Neural cell (in vitro differentiated cells): ENCODE data around the gene FAM187B.

Source experiments
- EP300 ChIP-seq: fragments of 450-650 bp; conservative IDR thresholded peaks from 2 replicates; pipeline ENCODE4 v1.6.1; 2014; ENCODE audit warnings: antibody characterized with exemption, mild to moderate bottlenecking, moderate library complexity; ENCODE audit not compliant: poor library complexity, severe bottlenecking
- EZH2 ChIP-seq: fragments of 200-600, 300-800 bp; shearing (Covaris generic), sonication (generic); IDR thresholded peaks from 2 replicates; pipeline ENCODE4 v1.6.1; 2014; ENCODE audit warnings: antibody characterized with exemption, low read length, borderline replicate concordance, mild to moderate bottlenecking; ENCODE audit not compliant: insufficient read depth, poor library complexity, severe bottlenecking
- TAF1 ChIP-seq: IDR thresholded peaks from 2 replicates; pipeline ENCODE4 v1.6.1; 2012; ENCODE audit warnings: low read depth
- TF ChIP-seq, protein P1 (sequence below): fragments of 450-650 bp; IDR thresholded peaks from 2 replicates; pipeline ENCODE4 v1.5.1; 2014; ENCODE audit warnings: antibody characterized with exemption, mild to moderate bottlenecking, moderate library complexity; ENCODE audit not compliant: poor library complexity, severe bottlenecking
- TF ChIP-seq, protein P2 (sequence below): IDR thresholded peaks from 2 replicates; pipeline ENCODE4 v1.6.1; 2012; ENCODE audit warnings: borderline replicate concordance

GRCh38 chr19:35266520-35267352 lies 38.2 kb upstream of the FAM187B start:
- TF ChIP-seq, protein P1, sequence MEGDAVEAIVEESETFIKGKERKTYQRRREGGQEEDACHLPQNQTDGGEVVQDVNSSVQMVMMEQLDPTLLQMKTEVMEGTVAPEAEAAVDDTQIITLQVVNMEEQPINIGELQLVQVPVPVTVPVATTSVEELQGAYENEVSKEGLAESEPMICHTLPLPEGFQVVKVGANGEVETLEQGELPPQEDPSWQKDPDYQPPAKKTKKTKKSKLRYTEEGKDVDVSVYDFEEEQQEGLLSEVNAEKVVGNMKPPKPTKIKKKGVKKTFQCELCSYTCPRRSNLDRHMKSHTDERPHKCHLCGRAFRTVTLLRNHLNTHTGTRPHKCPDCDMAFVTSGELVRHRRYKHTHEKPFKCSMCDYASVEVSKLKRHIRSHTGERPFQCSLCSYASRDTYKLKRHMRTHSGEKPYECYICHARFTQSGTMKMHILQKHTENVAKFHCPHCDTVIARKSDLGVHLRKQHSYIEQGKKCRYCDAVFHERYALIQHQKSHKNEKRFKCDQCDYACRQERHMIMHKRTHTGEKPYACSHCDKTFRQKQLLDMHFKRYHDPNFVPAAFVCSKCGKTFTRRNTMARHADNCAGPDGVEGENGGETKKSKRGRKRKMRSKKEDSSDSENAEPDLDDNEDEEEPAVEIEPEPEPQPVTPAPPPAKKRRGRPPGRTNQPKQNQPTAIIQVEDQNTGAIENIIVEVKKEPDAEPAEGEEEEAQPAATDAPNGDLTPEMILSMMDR = no peak
- TF ChIP-seq, protein P2, sequence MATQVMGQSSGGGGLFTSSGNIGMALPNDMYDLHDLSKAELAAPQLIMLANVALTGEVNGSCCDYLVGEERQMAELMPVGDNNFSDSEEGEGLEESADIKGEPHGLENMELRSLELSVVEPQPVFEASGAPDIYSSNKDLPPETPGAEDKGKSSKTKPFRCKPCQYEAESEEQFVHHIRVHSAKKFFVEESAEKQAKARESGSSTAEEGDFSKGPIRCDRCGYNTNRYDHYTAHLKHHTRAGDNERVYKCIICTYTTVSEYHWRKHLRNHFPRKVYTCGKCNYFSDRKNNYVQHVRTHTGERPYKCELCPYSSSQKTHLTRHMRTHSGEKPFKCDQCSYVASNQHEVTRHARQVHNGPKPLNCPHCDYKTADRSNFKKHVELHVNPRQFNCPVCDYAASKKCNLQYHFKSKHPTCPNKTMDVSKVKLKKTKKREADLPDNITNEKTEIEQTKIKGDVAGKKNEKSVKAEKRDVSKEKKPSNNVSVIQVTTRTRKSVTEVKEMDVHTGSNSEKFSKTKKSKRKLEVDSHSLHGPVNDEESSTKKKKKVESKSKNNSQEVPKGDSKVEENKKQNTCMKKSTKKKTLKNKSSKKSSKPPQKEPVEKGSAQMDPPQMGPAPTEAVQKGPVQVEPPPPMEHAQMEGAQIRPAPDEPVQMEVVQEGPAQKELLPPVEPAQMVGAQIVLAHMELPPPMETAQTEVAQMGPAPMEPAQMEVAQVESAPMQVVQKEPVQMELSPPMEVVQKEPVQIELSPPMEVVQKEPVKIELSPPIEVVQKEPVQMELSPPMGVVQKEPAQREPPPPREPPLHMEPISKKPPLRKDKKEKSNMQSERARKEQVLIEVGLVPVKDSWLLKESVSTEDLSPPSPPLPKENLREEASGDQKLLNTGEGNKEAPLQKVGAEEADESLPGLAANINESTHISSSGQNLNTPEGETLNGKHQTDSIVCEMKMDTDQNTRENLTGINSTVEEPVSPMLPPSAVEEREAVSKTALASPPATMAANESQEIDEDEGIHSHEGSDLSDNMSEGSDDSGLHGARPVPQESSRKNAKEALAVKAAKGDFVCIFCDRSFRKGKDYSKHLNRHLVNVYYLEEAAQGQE = no peak
- no peak for TF ChIP-seq EZH2
- no peak for TF ChIP-seq EP300
- TF ChIP-seq TAF1 = no peak
